ENCODE results near the gene CHRD.

The CHRD gene

DNA sequence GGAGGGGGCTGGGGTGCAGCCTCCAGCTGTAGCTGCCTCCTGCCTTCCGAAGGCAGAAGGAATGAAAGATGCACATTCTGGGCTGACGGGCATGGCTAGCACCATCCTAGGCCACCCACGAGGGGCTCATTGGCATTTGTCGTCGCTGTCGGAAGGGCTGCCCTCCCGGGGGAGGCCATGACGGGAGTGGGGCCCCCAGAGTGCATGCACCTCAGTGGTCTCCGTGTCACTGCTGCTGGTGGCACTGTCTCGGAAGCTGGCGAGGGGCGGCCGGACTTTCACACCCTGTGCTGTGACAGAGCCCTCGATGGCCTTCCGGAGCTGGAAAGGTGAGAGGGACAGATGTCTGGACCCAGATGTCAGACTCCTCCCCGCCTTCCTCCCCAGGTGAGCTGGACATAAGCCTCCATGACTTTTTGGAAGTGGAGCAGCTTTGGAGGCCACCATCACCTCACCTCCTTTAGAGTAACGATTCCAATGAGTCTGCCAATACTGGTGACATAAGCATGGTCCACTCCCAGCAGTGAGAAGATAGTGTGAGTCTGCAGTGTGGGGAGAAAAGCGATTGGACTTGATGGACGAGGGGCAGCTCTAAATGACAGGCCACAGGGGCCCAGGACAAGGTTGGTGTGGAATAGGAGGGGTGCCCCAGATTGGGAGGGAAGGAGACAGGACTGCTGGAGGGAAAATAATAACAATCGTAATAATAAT lies 33.2 kb upstream of the CHRD start:
- no peak for DNase-seq (ENCODE audit: low read depth in 2 of 2)

DNA sequence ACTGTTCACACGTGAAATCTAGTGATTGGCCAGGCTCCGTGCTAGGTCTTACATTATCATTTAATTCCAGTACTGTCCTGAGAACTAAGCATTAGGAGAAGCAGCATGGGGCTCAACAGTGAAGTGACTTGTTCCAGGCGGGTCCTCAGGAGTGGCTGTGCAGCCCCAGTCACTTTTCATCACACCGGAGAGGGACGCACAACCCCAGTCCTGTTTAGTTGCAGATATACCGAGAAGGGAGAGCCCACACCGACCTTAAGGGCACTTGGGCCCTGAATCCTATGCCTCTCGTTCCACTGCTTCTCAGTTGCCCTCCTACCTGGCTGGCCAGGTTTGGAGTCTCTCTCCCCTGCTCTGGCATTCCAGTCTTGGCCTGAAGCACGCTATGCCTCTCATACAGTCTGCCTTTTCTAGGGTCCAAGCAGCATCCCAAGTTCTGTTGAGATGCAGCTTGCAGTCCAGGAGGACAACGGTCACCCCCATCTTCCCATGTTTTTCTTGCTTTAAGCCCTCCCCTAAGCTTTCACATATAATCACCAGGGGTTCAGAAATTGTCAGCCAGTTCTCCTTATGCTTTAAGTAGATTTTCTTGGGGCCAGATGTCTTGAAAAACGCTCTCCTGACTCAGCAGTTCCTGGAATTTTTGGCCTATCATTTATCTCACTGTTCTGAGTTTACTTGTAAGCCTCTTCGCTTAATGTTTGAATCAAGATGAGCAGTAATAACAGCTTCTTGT lies 32.4 kb upstream of the CHRD start:
- no peak for DNase-seq (ENCODE audit: low read depth in 2 of 2)

DNA sequence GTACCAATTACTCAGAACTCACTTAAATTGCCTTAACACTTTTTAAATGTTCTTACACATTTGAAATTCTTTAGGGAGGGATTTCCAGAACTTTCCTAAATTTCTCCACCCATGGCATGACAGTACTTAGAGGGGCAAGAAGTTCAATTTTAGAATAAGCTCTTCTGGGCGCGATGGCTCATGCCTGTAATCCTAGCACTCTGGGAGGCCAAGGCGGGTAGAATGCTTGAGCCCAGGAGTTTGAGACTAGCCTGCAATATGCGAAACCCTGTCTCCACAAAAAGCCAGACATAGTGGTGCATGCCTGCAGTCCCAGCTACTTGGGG lies 31.8 kb upstream of the CHRD start:
- no peak for DNase-seq (ENCODE audit: low read depth in 2 of 2)

DNA sequence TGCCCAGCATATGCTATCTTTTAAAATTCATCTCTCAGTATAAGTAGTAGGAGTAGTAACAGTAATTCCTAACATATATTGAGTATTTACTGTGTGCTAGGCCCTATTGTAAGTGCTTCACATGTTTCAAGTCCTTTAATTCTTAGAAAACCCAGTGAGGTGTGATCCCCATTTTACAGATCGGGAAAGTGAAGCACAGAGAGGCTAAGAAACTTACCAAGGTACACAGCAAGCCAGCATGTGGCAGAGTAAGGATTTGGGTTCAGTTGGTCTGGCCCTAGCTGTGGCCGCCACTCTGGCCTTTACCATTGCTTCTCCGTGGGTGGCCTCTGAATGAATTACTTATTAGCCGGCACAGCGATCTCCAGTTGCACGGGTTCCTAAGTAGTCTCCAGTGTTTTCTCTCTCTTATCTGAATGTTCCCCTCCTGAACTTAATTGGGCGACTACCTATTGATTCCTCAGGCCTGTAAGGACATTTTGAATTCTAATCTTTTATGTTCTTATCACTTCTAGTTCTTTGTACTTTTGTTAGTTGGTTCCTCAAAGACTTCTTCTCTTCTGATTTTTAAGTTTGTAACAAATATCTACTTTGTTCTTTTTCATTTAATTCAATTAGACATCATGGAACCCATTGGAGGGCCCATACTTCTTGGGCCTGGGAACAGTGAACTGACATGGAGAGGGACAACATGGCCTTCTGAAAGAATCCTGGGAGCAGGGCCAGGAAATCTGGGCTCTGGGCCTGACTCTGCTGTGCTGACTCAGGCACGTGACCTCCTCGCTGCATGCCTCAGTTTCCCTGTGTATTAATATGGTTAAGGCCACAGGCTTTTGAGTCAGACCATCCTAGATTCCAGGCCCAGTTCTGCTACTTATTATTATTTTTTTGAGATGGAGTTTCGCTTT lies 30.0 kb upstream of the CHRD start:
- DNase-seq (ENCODE audit: low read depth in 2 of 2): no peak

DNA sequence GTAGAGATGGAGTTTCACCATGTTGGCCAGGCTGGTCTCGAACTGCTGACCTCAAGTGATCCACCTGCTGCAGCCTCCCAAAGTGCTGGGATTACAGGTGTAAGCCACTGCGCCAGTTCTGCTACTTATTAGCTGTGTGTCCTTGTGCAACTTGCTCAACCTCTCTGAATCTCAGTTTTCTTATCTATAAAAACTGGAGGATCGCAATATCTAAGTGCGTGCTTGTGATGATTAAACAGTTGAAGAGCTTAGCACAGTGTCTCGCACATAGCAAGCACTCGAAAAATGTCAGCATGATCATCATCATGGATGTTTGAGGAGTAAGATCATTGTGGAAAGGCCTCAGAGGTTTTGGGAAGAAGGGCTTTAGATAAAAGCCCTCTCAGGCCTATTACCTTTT lies 29.2 kb upstream of the CHRD start:
- DNase-seq (ENCODE audit: low read depth in 2 of 2): no peak

DNA sequence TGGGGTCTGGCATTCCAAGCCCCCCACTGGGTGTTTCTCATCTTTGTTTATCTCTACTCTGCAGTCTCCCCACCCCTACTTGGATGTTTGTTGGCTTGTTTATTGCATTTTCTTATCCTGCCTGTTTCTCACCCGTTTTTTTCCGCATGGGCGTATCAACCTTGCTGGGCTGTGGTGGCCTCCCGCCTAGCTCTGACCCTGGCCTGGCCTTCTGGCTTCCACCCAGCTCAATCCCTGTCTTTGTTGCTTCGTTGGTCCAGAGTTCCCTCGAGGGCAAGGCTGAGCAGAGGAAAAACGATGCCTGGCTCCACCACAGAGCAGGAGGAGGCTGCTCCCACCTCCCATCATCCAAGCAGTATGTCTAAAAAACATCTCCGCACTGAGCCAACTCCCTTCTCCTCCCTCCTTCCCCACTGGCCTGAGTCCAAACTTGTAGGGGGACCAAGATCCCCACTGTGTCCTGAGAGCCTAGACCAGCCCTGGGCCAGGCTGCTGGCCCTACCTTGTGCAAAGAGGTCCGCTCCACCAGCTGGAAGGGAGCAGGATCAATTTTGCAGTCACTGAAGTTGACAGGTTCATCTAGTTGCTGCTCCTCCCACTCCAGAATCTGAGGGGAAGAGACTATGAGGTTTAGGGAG lies 28.2 kb upstream of the CHRD start:
- DNase-seq (ENCODE audit: low read depth in 2 of 2): no peak

DNA sequence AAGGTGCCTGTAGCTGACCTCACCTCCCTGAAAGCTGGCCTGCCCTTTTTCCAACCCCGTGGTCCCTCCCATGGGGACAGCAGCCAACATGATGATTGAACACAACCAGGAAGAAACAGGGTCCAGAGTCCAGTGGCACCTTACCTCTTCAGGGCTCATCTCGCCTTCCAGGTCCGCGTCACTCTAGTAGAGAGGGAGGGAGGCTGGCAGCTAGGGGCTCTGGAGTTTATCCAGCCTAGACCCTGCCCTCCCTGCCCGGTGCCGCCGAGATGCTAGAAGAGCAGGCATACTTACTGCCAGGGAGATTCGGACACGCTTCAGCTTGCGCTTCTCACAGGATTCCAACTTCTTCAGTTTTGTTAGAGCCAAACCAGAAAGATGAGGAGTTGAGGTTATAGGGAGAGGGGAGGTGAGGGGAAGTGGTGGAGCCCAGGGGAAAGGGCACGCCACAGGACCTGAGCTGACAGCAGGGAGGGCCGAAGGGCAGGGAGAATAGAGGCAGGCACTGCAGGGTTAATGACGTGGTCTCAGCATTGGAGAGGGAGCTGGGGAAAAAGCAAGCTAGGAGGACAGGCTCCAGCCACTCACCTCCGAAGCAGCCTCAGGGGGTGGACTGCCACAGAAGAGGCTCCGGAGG lies 27.6 kb upstream of the CHRD start:
- DNase-seq (ENCODE audit: low read depth in 2 of 2): no peak

DNA sequence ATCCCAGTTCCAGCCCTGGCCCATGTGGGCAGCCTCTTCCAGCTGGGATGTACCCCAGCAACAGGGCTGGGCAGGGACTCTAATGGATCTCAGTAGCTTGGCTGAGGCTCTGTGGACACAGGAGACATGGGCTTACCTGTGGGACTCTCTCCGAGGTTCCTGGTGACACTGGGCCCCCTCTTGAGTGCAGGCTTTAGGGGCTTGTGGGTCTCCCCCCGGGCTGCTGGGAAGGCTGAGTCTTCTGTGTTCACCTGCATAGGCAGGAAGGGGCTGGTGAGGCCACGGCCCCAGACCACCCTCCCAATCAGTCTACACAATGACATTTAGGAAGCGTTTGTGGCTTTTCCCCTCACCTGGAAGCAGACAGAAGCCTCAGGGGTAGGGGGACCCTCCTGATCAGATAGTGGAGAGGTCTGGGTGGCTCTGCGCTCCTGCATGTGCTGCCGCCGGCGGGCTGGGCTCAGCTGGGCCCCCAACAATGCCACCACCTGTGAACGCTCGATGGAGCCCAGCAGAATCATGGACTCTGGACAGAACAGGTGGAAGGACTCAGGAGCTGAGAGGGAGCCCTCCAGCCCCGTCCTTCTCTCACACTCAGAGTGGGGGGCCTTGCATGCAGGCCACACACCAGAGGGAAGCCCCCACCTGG lies 26.8 kb upstream of the CHRD start:
- no peak for DNase-seq (ENCODE audit: low read depth in 2 of 2)

DNA sequence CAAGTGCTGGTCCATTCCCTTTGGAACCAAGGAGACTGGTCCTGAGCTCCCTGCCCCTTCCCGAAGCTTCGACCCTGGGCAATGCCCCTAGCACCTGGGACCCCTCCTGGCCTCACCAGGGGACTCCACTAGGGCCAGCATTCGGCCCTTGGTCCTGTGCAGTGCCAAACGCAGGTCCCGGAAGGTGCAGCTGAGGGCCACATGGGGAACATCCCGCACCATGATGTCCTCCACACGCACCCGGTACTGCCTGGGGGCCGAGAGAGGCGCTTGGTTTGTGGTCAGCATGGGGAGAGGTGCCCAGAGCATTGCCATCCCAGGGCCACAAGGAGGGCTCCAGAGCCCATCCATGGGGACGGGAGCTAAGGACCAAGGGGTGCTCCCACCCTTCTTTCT lies 26.3 kb upstream of the CHRD start:
- DNase-seq (ENCODE audit: low read depth in 2 of 2): no peak

DNA sequence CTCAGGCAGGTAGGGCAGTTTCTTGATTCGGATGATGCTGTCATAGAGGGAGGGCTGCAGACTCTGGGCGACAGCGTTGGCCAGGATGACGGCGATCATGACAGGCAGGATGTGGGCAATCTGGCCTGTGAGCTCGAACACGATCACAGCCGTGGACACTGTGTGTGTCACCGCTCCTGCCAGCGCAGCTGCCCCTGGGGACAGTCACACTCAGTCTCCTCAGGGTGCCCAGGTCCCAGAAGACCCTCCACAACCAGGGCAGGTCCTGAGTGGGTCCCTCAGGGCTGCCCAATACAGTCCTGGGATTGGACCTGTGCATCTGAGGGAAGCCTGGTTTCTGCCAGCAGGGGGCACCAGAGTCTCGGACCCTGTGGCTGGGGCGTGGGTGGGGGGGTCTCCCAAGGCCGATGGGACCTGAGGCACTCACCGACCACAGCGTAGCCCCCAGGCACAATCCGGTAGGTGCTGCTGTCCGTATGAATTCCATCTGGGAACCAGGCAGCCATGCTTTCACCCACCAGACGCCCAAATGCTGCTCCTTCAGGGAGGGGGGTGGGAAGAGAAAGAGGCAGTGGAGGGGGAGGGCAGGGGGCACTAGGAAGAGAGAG lies 25.6 kb upstream of the CHRD start:
- DNase-seq (ENCODE audit: low read depth in 2 of 2): peak; percentile 50 to 57

DNA sequence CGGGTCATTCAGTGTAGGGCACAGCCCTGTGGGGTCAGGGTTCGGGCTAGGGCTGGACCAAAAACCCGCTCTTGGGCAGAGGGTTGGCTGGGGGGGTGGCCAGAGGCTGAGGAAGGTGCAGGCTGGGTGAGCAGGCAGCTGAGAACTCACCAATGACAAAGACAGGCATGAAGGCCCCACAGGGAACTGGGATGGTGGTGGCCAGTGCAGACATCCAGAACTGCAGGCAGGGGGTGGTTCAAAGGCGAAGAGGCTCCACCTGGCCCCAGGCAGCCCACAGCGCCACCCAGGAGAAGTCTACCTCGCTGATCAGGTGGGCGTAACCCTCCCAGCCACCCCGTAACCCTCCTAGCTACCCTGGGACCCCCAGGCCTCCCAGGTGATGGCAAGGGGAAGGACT lies 25.1 kb upstream of the CHRD start:
- no peak for DNase-seq (ENCODE audit: low read depth in 2 of 2)

DNA sequence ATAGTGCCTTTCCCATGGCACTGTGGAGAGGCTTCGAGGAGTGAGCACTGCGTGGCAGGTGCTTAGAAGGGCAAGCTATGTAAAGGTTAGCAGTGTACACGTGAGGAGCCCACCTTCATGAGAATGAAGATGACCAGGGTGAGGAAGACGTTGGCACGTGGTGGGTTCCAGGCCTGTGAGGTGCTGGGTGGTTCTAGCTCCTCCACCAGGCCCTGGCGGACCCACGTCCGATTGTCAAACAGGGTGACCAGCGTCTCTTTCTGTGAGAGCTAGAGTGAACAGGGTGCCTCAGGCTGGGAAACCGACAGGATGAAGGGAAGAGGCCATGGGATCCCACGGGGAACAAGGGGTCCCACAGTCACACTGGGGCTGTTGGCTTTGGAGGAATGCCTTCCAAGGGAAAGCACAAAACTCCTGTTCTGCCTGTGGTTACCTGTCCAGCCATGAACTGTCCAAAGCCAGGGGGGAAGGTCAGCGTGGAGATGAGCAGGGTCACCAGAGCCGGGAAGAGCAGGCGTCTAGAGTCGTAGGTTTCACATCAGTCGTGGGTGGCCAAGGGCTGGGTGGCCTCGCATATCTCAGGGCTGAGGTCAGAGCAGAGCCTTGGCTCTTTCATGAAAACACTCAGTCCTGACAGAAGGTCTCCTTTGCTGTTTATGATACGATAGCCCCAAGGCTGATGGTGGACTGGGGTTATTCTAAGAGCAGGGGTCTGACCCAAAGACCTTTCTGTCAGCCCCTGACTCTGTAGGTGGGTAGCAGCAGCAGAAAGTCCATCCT lies 24.4 kb upstream of the CHRD start:
- DNase-seq (ENCODE audit: low read depth in 2 of 2): no peak

DNA sequence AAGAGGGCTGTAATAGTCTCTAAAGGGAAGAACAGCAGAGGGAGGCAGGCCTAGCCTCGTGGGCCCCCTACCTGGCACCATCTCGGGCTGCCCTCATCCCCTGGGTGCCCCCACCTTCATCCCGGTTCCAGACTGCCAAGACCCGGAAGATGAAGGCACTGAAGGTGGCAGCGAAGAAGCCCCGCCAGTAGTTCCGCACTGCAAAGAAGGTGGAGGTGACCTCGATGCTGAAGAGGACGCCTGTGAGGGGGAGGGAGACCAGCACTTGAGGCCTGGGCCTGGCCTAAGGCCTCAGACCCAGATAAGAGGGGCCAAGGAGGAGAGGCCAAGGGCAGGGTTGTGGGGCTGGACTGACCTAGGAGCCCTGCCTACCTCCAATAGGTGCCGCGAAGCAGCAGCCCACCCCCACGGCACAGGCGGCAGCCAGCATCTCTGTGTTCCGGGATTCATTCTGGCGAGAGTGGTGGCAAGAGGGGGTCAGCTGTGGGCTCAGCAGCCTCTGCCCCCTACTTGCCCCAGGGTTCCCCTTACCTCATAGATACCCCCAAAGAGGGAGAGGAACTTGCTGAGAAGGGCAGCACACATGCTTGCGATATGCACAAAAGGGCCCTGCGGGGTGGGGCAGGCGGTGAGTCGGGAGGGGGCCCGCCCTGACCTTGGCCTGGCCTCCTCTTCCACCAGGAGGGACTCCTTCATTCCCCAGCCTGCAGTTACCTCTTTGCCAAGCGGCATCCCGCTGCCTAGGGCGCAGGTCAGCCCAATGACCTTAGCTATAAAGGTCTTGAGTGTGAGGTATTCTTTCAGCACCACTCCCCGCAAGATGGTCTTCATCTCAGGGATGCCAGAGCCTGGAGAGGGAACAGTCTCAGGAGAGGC lies 22.4 kb upstream of the CHRD start:
- no peak for DNase-seq (ENCODE audit: low read depth in 2 of 2)

DNA sequence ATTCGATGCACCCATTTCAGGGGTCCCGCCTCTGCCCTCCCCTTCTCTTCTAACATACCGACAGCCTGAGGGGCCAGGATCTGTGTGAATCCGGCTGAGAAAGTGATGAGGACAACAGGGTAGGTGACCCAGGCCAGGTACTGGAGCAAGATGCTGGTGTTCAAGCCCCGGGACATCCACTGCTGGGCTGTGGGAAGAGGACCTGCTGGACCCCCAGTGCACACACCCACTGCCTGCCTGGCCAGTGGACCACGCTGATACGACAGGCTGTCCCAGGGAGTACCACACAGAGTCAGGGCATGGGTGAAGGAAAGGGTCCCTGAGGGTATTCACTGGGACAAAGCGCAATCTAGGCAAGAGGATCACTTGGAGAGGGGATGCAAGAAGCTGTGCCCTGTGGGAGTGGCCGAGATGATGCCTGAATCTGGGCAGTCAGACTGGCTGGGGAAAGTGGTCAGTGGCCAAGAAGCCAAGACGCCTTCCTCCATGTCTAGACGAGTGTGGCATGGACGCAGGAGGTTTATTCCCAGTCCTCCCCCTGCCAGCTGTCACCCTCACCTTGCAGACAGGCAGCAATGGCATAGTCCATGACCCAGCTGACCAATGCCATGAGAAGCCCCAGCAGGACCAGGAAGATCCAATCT lies 21.6 kb upstream of the CHRD start:
- DNase-seq (ENCODE audit: low read depth in 2 of 2): no peak

DNA sequence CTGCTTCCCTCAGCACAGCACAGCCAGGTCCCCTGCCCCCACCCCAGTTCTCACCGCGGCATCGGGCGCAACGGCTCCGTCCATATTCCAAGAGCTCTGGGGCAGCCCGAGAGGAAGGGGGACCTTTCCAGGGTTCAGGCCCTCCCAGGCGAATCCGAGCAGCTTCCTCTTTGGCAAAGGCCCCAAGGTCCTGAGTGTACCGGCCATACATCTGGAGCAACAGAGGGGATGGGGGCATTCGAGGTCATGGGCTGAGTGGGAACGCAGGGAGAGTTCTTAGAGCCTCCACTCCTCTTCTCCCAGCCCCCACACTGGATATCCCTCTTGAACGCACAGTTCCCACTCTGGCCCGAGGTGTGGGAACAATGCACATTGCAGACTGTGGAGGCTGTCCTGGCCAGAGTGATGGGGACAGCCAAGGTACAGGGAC lies 20.9 kb upstream of the CHRD start:
- DNase-seq (ENCODE audit: low read depth in 2 of 2): no peak

DNA sequence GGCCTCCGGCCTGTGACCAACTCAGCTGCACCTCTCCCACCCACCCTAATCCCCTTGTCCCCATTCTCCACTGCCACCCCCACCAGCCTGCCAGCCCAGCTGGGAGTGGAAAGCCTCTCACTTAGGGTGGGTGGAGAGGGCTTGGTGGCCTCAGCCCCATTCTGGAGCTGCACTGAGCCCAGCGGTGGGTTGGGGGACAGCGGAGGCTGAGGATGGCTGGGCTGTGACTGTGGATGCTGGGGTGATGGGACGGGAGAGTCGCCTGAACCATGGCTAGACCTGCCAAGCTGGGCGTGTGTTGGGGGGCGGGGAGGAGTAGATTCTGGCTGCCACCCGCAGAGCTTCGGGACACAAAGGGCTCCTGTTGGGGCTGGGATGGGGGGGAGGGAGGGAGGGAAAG lies 20.2 kb upstream of the CHRD start:
- no peak for DNase-seq (ENCODE audit: low read depth in 2 of 2)

DNA sequence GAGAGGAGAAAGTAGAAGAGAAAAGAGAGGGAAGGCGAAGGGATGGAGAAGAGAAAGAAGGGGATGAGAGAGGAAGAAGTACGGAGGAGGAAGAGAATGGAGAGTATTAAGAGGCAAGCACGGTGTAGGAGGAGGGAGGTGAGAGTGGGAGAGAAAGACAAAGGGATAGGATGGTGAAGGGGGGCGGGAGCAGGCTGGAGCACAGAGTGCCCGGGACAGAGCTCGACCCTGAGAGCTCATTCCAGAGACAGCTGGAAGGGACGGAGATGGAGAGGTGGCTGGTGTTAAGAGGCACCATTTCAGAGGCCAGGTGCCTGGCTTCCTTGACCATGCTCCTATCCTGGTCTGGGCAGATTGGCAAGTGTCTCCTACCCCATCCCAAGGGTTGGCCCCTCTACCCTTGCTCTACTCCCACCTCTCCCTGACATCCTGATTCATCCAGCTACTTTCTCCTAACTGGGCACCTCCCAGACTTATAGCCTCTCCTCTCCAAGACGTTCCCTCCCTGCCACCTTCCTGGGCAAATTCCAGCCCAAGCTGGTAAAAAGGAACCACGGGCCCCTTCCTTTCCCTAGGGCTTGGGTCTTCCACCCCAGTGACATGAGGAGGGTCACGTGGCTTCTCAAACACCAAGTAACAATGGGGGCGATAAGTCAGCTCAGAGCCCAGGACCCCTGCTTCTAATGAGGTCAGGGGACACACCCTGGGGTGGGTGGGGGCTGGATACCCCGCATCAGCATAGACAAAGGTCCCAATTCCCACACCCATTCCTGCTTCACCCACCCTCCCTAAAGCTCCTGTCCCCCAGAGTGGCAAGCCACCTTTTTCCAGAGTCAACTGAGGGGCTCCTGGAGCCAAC lies 19.6 kb upstream of the CHRD start:
- DNase-seq (ENCODE audit: low read depth in 2 of 2): no peak
